ENCODE measurements around the gene ASCL1.

Gene ASCL1

DNA sequence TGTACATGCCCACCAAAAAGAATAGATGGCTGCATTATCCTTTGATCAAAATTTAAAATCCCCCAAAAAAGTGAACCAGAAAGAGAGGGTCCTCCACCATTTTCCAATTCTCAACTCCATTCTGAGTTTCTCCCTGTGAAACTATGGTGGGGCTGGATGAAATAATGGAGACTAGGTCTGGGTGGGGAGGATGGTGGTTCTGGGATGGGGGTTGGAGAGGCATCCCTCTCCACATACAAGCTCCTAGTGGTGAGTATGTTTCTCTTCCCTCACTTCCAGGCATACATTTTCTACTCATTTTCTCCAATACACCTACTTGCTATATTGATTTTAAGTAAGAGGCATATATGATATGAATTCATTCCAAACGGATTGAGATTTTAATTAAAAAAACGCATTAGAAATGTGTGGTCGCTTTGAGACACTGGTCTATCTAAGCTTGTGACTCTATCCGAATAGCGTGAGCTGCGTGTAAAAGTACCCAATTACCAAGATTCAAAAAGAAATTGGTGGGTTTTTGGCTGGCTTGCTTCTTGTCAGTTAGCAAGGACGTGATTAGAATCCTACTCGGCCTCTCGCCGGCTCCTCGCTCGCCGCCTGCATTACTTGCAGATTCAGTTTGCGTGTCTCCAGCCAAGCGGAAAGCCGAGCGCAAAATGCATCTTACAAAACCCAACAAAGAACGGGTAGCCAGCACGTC lies 3.4 kb downstream of the ASCL1 start:
- peaks cover 94% of the 10 kb centered on the region for H3K27me3 ChIP-seq
- no peak overlapping the region for H3K4me3 ChIP-seq
- TF ChIP-seq Cebpa-rat (IDR thresholded peaks at IDR 0.05), result no peak
- peaks cover 10% of the 10 kb centered on the region for H3K4me1 ChIP-seq
- H4K20me1 ChIP-seq, result peaks cover 16% of the 10 kb centered on the region
- H3K27ac ChIP-seq, result no peak overlapping the region
- no peak overlapping the region for H3K4me2 ChIP-seq
- H3K36me3 ChIP-seq, result no peaks in the 10 kb centered on the region
- H3K9me3 ChIP-seq, result peaks cover 22% of the 10 kb centered on the region
- no peak overlapping the region for H3K9ac ChIP-seq

DNA sequence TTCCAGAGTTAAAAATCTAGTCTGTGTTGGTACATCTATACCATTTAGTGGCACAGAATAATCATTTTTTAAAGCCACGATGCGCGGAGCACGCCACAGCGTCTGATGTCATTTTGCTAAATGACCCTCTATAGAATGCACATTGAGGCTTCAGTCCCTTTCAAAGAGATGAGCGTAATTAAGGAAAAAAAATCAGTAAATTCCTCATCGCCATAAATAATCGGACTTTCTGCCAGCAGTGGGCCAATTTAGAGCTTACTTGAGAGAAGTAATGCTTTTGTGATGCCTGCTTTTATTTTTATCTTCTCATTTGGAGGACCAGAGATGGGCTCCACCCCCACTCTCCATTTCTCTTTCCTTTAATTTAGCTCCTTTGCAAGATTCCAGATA lies 4.0 kb downstream of the ASCL1 start:
- H4K20me1 ChIP-seq, result peaks cover 16% of the 10 kb centered on the region
- H3K36me3 ChIP-seq, result no peaks in the 10 kb centered on the region
- no peak overlapping the region for H3K27ac ChIP-seq
- peaks cover 22% of the 10 kb centered on the region for H3K9me3 ChIP-seq
- H3K27me3 ChIP-seq, result peaks cover 89% of the 10 kb centered on the region
- H3K4me2 ChIP-seq, result no peak overlapping the region
- H3K4me1 ChIP-seq, result peaks cover 10% of the 10 kb centered on the region
- no peak overlapping the region for H3K9ac ChIP-seq
- no peak for TF ChIP-seq Cebpa-rat (IDR thresholded peaks at IDR 0.05)
- no peak overlapping the region for H3K4me3 ChIP-seq

DNA sequence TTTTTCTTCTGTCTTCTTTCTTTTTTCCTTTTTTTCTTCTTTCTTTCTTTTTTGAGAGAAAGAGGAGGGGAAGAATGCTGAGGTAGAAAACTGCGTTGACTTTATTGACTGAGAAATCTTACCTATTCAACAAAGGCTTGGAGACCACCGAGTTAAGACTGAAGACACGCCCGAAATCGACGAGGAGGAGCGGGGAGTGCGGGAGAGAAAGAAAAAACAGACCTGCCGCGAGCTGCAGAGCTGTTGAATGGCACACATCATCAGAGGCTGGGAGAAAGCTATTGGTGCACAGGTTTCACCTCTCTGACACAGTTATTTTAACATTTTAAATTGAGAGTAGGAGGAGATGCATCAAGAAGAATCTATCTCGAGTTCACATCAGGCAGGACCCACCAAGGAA lies 5.1 kb downstream of the ASCL1 start:
- Histone ChIP-seq H3K36me3 (no peaks in the 10 kb centered on the region), H3K4me2 (no peak overlapping the region), H3K4me3 (no peak overlapping the region), H3K4me1 (0 out of 2 replicates have a peak, but pooled peaks cover 5% of the 10 kb centered on the region), H3K27me3 (peaks cover 80% of the 10 kb centered on the region), H4K20me1 (peaks cover 16% of the 10 kb centered on the region), H3K27ac (no peak overlapping the region), H3K9ac (no peak overlapping the region), H3K9me3 (peaks cover 22% of the 10 kb centered on the region)
- TF ChIP-seq Cebpa-rat (IDR thresholded peaks at IDR 0.05), result no peak

DNA sequence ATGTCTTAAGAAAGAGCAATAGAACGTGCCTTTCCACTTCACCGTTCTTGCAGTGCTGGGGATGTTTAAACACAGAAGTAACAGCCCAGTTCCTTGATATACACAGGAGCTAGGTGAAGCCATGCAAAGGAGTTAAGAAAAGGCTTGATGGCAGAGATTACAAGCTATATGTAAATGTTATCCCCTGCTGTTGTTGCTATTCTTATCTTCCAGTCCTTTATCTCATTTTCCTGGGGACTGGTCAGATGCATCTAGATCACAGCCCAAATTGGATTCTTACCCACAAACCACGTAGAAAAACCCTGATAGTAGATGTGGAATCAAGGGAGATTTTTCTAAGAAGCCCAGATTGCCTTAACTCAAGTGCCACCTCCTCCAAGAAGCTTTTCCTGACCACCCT lies 5.5 kb downstream of the ASCL1 start:
- peaks cover 22% of the 10 kb centered on the region for H3K9me3 ChIP-seq
- H4K20me1 ChIP-seq, result peaks cover 16% of the 10 kb centered on the region
- no peak overlapping the region for H3K4me3 ChIP-seq
- H3K27me3 ChIP-seq, result peaks cover 75% of the 10 kb centered on the region
- H3K4me2 ChIP-seq, result no peak overlapping the region
- H3K4me1 ChIP-seq, result 0 out of 2 replicates have a peak, but pooled peaks cover 5% of the 10 kb centered on the region
- H3K9ac ChIP-seq, result no peak overlapping the region
- H3K36me3 ChIP-seq, result no peaks in the 10 kb centered on the region
- TF ChIP-seq Cebpa-rat (IDR thresholded peaks at IDR 0.05), result no peak
- no peak overlapping the region for H3K27ac ChIP-seq

DNA sequence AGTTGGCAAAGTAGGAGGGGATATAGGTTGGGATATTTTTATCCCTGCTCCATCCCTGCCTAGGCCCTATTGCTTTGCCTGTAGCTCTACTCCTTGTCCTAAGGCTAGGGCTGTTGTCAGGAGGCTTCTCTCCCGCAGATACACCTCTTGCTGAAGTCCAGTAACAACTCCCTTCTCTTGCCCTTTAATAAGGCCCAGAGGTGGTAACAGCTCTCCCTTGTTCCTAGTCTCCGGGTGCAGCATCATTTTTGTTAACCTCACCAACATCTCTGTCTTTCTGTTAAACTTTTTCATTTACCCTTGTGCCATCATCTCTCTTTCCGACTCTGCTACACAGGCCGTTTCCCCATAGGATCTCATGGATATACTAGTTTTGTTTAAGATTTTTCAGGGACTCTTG lies 6.3 kb downstream of the ASCL1 start:
- no peak for TF ChIP-seq Cebpa-rat (IDR thresholded peaks at IDR 0.05)
- H3K27ac ChIP-seq, result no peak overlapping the region
- H3K9ac ChIP-seq, result no peak overlapping the region
- peaks cover 22% of the 10 kb centered on the region for H3K9me3 ChIP-seq
- H3K4me2 ChIP-seq, result no peak overlapping the region
- peaks cover 12% of the 10 kb centered on the region for H4K20me1 ChIP-seq
- peaks cover 67% of the 10 kb centered on the region for H3K27me3 ChIP-seq
- no peak overlapping the region for H3K4me3 ChIP-seq
- no peaks in the 10 kb centered on the region for H3K36me3 ChIP-seq
- 0 out of 2 replicates have a peak, but pooled peaks cover under 1% of the 10 kb centered on the region for H3K4me1 ChIP-seq

DNA sequence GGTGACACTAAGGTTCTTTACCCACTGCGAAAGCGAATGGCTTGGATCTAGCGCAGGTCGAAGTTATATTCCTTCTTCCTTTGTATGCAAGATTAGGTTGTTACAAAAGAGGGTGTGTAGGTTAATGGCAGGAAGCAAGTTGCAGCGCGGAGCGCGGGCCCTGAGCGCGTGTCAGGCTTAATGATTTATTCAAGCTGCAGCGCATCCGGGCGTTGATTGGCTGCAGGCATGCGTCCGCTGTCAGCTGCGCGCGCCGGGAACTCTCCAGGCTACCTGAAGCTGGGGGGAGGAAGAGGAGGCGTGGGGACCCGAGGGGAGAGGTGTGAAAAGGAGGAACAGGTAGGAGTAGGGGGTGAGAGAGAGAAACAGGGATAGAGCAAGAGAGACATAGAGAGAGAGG lies 7.4 kb downstream of the ASCL1 start:
- Histone ChIP-seq H3K36me3 (no peaks in the 10 kb centered on the region), H4K20me1 (peaks cover 3% of the 10 kb centered on the region; the same call in 1 of the 2 replicates), H3K4me3 (no peak overlapping the region), H3K9ac (no peak overlapping the region), H3K27ac (no peak overlapping the region), H3K27me3 (peaks cover 56% of the 10 kb centered on the region), H3K9me3 (peaks cover 22% of the 10 kb centered on the region), H3K4me1 (no peaks in the 10 kb centered on the region), H3K4me2 (no peak overlapping the region)
- no peak for TF ChIP-seq Cebpa-rat (IDR thresholded peaks at IDR 0.05)

DNA sequence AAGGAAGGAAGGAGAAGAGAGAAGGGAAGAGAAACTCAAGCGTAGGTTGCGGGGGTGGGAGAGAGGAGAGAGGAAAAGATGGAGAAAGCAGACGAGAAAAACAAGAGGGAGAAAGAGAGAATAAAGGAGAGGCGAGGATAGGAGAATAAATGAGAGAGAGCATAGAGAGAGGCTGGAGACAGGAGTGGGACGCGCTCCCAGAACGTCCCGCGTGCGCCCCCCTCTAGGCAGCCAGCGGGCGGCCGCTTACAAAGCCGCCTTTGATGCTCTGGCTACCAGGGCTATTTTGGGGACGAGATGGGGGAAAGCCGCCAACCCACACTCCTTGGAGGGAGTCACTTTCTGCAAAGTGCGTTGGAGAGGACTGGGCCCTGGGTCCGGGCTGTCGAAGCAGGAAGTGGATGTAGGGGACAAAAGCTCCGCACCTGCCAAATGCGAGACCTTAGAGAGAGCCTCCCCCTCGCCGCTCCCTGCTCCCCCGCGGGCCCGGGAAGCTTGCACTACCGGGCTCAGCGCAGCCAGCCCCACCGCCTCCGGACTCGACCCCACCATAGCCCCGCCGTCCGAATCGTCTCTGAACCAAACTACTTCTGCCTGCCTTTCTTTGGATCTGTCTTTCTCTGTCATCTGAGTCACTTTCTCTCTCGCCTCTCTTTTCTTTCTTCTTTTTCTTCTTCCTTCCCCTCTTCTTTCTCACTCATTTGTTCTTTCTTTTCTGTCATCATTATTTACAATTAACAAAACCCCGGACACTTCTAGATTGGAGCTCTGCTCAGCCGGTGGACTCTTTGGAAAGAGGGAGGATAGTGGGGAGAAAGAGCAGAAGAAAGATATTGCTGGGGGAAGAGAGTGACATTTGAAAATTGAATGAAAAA lies 8.0 kb downstream of the ASCL1 start:
- Histone ChIP-seq H3K4me2 (no peak overlapping the region), H3K9ac (no peak overlapping the region), H3K4me3 (no peak overlapping the region), H3K27me3 (peaks cover 50% of the 10 kb centered on the region), H3K36me3 (no peaks in the 10 kb centered on the region), H3K9me3 (peaks cover 22% of the 10 kb centered on the region), H3K4me1 (no peaks in the 10 kb centered on the region), H4K20me1 (no peaks in the 10 kb centered on the region), H3K27ac (no peak overlapping the region)
- TF ChIP-seq Cebpa-rat (IDR thresholded peaks at IDR 0.05), result no peak

DNA sequence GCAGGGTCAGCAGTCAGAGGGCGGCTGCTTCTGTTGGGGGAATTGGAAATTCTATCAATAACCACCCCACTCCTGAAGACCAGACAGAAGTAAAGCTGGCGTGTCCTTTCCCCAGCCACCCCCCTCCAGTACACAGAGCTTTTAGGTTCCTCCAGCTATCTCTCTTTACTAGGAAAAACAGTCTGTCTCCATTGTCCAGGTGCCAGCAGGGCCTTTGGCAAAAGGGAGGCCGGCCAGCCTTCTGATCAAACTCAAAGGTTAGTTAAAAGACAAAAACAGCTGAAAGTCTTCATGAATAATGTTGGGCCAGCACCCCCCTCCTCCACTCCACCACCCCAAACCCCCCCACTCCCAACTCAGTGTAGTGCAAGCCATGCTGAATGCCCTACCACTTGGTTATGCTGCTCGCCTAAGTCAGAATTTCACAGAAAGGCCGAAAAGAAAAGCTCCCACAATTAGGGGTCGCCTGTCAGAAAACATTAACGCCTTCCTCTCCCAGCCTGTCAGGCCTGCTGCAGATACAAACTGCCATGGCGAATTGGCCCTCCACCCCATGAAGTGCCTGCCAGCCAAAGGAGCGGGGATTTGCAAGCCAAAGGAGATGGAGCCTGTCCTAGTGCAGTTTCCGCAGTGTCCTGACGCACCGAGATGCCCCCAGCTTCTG lies 8.9 kb downstream of the ASCL1 start:
- Histone ChIP-seq H4K20me1 (no peaks in the 10 kb centered on the region), H3K27me3 (peaks cover 42% of the 10 kb centered on the region), H3K4me3 (no peak overlapping the region), H3K4me1 (no peaks in the 10 kb centered on the region), H3K27ac (no peak overlapping the region), H3K4me2 (no peak overlapping the region), H3K9me3 (peaks cover 22% of the 10 kb centered on the region), H3K36me3 (no peaks in the 10 kb centered on the region), H3K9ac (no peak overlapping the region)
- TF ChIP-seq Cebpa-rat (IDR thresholded peaks at IDR 0.05), result no peak

DNA sequence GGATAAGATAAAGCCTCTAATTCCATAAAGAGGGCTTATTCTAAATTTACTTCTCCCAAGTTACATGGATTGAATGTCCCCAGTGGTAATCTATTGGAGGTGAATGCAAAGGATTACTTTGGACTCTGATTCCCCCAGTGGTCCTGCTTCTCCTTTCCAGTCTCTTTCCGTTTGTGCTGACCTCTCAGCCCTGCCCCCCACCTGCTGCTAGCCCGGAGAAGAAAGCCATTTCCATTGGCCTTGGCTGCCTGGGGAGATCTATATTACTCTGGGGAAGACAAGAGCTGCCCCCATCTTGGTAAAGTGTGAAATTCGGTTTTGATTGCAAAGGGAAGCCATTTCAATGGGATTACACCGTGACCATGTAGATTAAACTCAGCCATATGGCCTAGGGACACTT lies 13.3 kb downstream of the ASCL1 start:
- no peak overlapping the region for H3K4me3 ChIP-seq
- no peaks in the 10 kb centered on the region for H3K9me3 ChIP-seq
- no peaks in the 10 kb centered on the region for H3K27me3 ChIP-seq
- H4K20me1 ChIP-seq, result no peaks in the 10 kb centered on the region
- no peaks in the 10 kb centered on the region for H3K4me1 ChIP-seq
- H3K27ac ChIP-seq, result no peak overlapping the region
- no peak overlapping the region for H3K4me2 ChIP-seq
- TF ChIP-seq Cebpa-rat (IDR thresholded peaks at IDR 0.05), result no peak
- H3K36me3 ChIP-seq, result no peaks in the 10 kb centered on the region
- H3K9ac ChIP-seq, result no peak overlapping the region

DNA sequence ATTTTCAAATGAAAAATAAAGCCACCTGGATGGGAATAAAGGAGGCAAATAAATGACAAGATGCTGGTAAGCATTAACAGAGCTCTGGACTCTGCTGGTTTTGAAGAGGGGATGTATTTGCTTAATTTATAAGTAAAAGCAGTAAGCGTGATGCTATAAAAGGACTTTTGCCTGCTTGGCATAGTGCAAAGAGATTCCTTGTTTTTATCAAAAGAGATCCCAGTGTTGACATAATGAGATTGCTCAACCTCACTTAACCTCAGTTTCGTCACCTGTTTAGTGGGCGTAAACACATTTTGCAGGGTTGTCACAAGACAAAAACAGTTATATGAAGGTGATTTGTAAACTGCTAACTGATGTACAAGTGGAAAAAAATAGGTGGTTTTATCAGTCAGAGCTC lies 13.8 kb downstream of the ASCL1 start:
- H3K9ac ChIP-seq, result no peak overlapping the region
- no peaks in the 10 kb centered on the region for H3K36me3 ChIP-seq
- no peak for TF ChIP-seq Cebpa-rat (IDR thresholded peaks at IDR 0.05)
- no peaks in the 10 kb centered on the region for H3K4me1 ChIP-seq
- no peaks in the 10 kb centered on the region for H4K20me1 ChIP-seq
- H3K4me3 ChIP-seq, result no peak overlapping the region
- no peak overlapping the region for H3K27ac ChIP-seq
- H3K9me3 ChIP-seq, result no peaks in the 10 kb centered on the region
- no peaks in the 10 kb centered on the region for H3K27me3 ChIP-seq
- no peak overlapping the region for H3K4me2 ChIP-seq
